GM23248 (cell line): ENCODE data around the gene PSAP. TPM values are rescaled to one million over a fixed set of nuclear protein-coding genes. Genes with fewer than 3 reads are reported as not detected.
"Not testable (repeated sequence)": the region's sequence is repeated elsewhere in the genome, so short reads cannot be mapped to it uniquely, and the experiment has no call there.

ENCODE experiments used
- DNase-seq: peaks from one replicate; pipeline ENCODE4 v3.0.0-alpha.2; 2015
- H2AFZ ChIP-seq: fragments of 200-600 bp; sonication (generic); 2 replicates; pipeline ENCODE4 v1.6.1; 2016; ENCODE audit warnings: antibody characterized with exemption
- H3F3A ChIP-seq: fragments of 200-600 bp; sonication (generic); 2 replicates; pipeline ENCODE4 v1.6.1; 2016; ENCODE audit warnings: mild to moderate bottlenecking, antibody characterized with exemption, mixed run types; ENCODE audit not compliant: insufficient read depth
- H3K27ac ChIP-seq: fragments of 200-600 bp; sonication (generic); 2 replicates; pipeline ENCODE4 v1.5.1; 2016; ENCODE audit warnings: mild to moderate bottlenecking
- H3K27me3 ChIP-seq: fragments of 200-600 bp; sonication (generic); replicated peaks from 2 replicates; pipeline ENCODE4 v1.6.1; 2016; ENCODE audit warnings: mild to moderate bottlenecking; ENCODE audit not compliant: insufficient read depth
- H3K36me3 ChIP-seq: fragments of 200-600 bp; sonication (generic); 2 replicates; pipeline ENCODE4 v1.6.1; 2016; ENCODE audit warnings: low read depth, mild to moderate bottlenecking
- H3K4me1 ChIP-seq: fragments of 200-600 bp; sonication (generic); 2 replicates; pipeline ENCODE4 v1.6.1; 2016; ENCODE audit warnings: mild to moderate bottlenecking; ENCODE audit not compliant: insufficient read depth
- H3K4me2 ChIP-seq: fragments of 200-600 bp; sonication (generic); one replicate; pipeline ENCODE4 v1.6.1; 2016; ENCODE audit warnings: mild to moderate bottlenecking; ENCODE audit not compliant: unreplicated experiment
- H3K4me3 ChIP-seq: fragments of 200-600 bp; sonication (generic); 2 replicates; pipeline ENCODE4 v1.5.1; 2016; ENCODE audit warnings: mild to moderate bottlenecking
- H3K79me2 ChIP-seq: fragments of 200-600 bp; sonication (generic); 2 replicates; pipeline ENCODE4 v1.6.1; 2016; ENCODE audit warnings: mild to moderate bottlenecking; ENCODE audit not compliant: insufficient read depth
- H3K9ac ChIP-seq: fragments of 200-600 bp; sonication (generic); 2 replicates; pipeline ENCODE4 v1.6.1; 2016; ENCODE audit warnings: mild to moderate bottlenecking
- H3K9me2 ChIP-seq: fragments of 200-600 bp; sonication (generic); 2 replicates; pipeline ENCODE4 v1.6.1; 2016; ENCODE audit warnings: mixed run types, mild to moderate bottlenecking, moderate library complexity; ENCODE audit not compliant: insufficient read depth
- H3K9me3 ChIP-seq: fragments of 200-600 bp; sonication (generic); one replicate; pipeline ENCODE4 v1.6.1; 2017; ENCODE audit warnings: low read depth
- H4K20me1 ChIP-seq: fragments of 200-600 bp; sonication (generic); 2 replicates; pipeline ENCODE4 v1.6.0; 2016; ENCODE audit not compliant: insufficient read depth
- EZH2 ChIP-seq: fragments of 200-600 bp; sonication (generic); IDR thresholded peaks from 2 replicates; pipeline ENCODE4 v1.6.1; 2018; ENCODE audit warnings: antibody characterized with exemption, mild to moderate bottlenecking; ENCODE audit not compliant: insufficient read depth, poor library complexity, severe bottlenecking
- EZH2phosphoT487 ChIP-seq: fragments of 200-600 bp; sonication (generic); IDR thresholded peaks from 2 replicates; pipeline ENCODE4 v1.6.1; 2018; ENCODE audit warnings: antibody characterized with exemption, moderate library complexity, mild to moderate bottlenecking, low read depth; ENCODE audit not compliant: insufficient read depth
- WGBS, 2 experiments: methylation state at CpG; one replicate each; pipeline ENCODE4 v1.1.6; 2015 to 2017; ENCODE audit warnings: low lambda C conversion rate in 2 of 2, low coverage in 1 of 2; ENCODE audit errors: missing lambda C conversion rate in 2 of 2; 5-methylcytosine and 5-hydroxymethylcytosine counted together
- in situ Hi-C: fragments of 300-500 bp; cut with MboI; formaldehyde crosslinking; loops from 2 replicates; pipeline ENCODE4 v1.15.0; 2020
- polyA plus RNA-seq: library from polyadenylated mRNA; unstranded; fragments of >200 nt; fragmentation: Nextera tagmentation; extraction: Ambion mirVana; gene quantifications from 2 replicates; pipeline ENCODE4 v1.2.1, GENCODE V29; 2016
- total RNA-seq: library from RNA; depleted of rRNA; stranded (reverse); fragments of >200 nt; shearing (Covaris generic); gene quantifications from 2 replicates; pipeline ENCODE4 v1.2.3, GENCODE V29; 2014

The PSAP gene
- total and polyA plus RNA-seq, 2 experiments from 2014 or later, result 715 to 1,142 TPM

GRCh38 chr10:71852355-71852937 lies 1.4 kb upstream of the PSAP start:
- peaks cover 36% of the 10 kb centered on the region for H3K79me2 ChIP-seq
- H3K36me3 ChIP-seq, result no peaks in the 10 kb centered on the region
- no peaks in the 10 kb centered on the region for H3K9me2 ChIP-seq
- in situ Hi-C loops, result no loop called here
- H3K27ac ChIP-seq, result no peak overlapping the region
- H3K4me2 ChIP-seq, result no peak overlapping the region
- no peak overlapping the region for H2AFZ ChIP-seq
- no peaks in the 10 kb centered on the region for H3K27me3 ChIP-seq
- WGBS, 2 experiments, result 95 to 97% methylated on average over 11 of the region's 11 CpGs
- H3K9me3 ChIP-seq, result no peaks in the 10 kb centered on the region
- no peak for TF ChIP-seq EZH2phosphoT487
- no peak overlapping the region for H3K9ac ChIP-seq
- peaks cover 11% of the 10 kb centered on the region for H3K4me1 ChIP-seq
- 0 out of 2 replicates have a peak, but pooled peaks cover 8% of the 10 kb centered on the region for H4K20me1 ChIP-seq
- no peak for DNase-seq
- no peaks in the 10 kb centered on the region for H3F3A ChIP-seq
- no peak overlapping the region for H3K4me3 ChIP-seq

GRCh38 chr10:71851465-71852095 lies 529 bp upstream of the PSAP start:
- H3K27me3 ChIP-seq, H4K20me1 ChIP-seq, H3K36me3 ChIP-seq, in situ Hi-C loops, H3K9me2 ChIP-seq, H3F3A ChIP-seq, H3K9me3 ChIP-seq, DNase-seq: not testable (repeated sequence)
- peak overlapping the region; percentile 28; the same call in 1 of the 2 replicates for H3K27ac ChIP-seq
- peak overlapping the region; percentile 97 for H3K9ac ChIP-seq
- peaks cover 11% of the 10 kb centered on the region for H3K4me1 ChIP-seq
- WGBS, 2 experiments, result 42 to 43% methylated on average over 20 of the region's 20 CpGs
- peak overlapping the region; percentile 77 for H3K4me2 ChIP-seq
- H3K79me2 ChIP-seq, result peaks cover 45% of the 10 kb centered on the region
- peak overlapping the region; percentile 95 for H3K4me3 ChIP-seq
- H2AFZ ChIP-seq, result peak overlapping the region; percentile 90

GRCh38 chr10:71850021-71850742 lies 869 bp downstream of the PSAP start:
- Histone ChIP-seq H3K4me1 (peaks cover 17% of the 10 kb centered on the region), H3K36me3 (no peaks in the 10 kb centered on the region), H3F3A (no peaks in the 10 kb centered on the region), H3K4me2 (peak overlapping the region; percentile 99), H3K27me3 (no peaks in the 10 kb centered on the region), H3K9ac (peak overlapping the region; percentile 97), H3K27ac (peak overlapping the region; percentile 81), H3K79me2 (peaks cover 59% of the 10 kb centered on the region), H4K20me1 (0 out of 2 replicates have a peak, but pooled peaks cover 8% of the 10 kb centered on the region), H3K9me2 (no peaks in the 10 kb centered on the region), H3K4me3 (peak overlapping the region; percentile 95), H2AFZ (peak overlapping the region; percentile 62), H3K9me3 (no peaks in the 10 kb centered on the region)
- WGBS, 2 experiments, result 1 to 2% methylated on average over 13 of the region's 13 CpGs
- in situ Hi-C loops, result no loop called here
- peak; percentile 23 for DNase-seq
- no peak for TF ChIP-seq EZH2
- TF ChIP-seq EZH2phosphoT487, result no peak

- peak overlapping the region; percentile 95 for H3K4me3 ChIP-seq
- WGBS, 2 experiments, result 88% methylated on average over 17 of the region's 17 CpGs
- in situ Hi-C loops, result no loop called here
Observed at GRCh38 chr10:71849461-71849908, 1.6 kb downstream of the PSAP start.

More at GRCh38 chr10:71849461-71849908, 1.6 kb downstream of the PSAP start:
- TF ChIP-seq EZH2, result no peak
- no peak for TF ChIP-seq EZH2phosphoT487
- H3K9ac ChIP-seq, result peak overlapping the region; percentile 97
- 0 out of 2 replicates have a peak, but pooled peaks cover 8% of the 10 kb centered on the region for H4K20me1 ChIP-seq
- H3K4me1 ChIP-seq, result peaks cover 17% of the 10 kb centered on the region
- no peaks in the 10 kb centered on the region for H3K36me3 ChIP-seq
- no peak for DNase-seq
- H2AFZ ChIP-seq, result no peak overlapping the region
- H3K9me2 ChIP-seq, result no peaks in the 10 kb centered on the region
- peaks cover 66% of the 10 kb centered on the region for H3K79me2 ChIP-seq
- H3K27me3 ChIP-seq, result no peaks in the 10 kb centered on the region
- H3K9me3 ChIP-seq, result no peaks in the 10 kb centered on the region
- no peak overlapping the region for H3K27ac ChIP-seq
- peak overlapping the region; percentile 99 for H3K4me2 ChIP-seq
- H3F3A ChIP-seq, result no peaks in the 10 kb centered on the region
